ENCODE data around the gene NRXN3. TPM values are rescaled to one million over a fixed set of nuclear protein-coding genes. Genes with fewer than 3 reads are reported as not detected.

NRXN3 gene
- total RNA-seq, 2 donors from 2014 or later, result 1.3 to 2.3 TPM

DNA sequence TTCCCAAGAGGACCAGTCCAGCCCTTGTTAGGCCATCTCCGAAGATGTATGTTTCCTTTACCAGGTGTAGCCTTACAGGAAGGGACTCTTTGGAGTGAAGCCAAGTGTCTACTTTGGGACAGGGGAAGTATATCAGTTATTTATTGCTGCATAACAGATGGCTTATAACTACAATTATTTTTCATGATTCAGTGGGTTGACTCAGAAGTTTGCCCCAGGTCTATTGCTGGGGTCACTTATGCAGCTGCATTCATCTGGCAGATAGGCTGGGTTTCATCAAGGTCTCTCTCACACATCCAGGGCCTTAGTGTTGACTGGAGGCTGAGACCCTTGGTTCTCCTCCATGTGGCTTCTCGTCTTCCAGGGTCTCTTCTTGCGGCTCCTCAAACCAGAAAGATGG is 170.1 kb downstream of the NRXN3 start:
- ATAC-seq, result no peak
- DNase-seq, result no peak
- TF ChIP-seq, protein P1, sequence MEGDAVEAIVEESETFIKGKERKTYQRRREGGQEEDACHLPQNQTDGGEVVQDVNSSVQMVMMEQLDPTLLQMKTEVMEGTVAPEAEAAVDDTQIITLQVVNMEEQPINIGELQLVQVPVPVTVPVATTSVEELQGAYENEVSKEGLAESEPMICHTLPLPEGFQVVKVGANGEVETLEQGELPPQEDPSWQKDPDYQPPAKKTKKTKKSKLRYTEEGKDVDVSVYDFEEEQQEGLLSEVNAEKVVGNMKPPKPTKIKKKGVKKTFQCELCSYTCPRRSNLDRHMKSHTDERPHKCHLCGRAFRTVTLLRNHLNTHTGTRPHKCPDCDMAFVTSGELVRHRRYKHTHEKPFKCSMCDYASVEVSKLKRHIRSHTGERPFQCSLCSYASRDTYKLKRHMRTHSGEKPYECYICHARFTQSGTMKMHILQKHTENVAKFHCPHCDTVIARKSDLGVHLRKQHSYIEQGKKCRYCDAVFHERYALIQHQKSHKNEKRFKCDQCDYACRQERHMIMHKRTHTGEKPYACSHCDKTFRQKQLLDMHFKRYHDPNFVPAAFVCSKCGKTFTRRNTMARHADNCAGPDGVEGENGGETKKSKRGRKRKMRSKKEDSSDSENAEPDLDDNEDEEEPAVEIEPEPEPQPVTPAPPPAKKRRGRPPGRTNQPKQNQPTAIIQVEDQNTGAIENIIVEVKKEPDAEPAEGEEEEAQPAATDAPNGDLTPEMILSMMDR (IDR thresholded peaks at IDR 0.05), result no peak
- no peak for TF ChIP-seq POLR2A (IDR thresholded peaks at IDR 0.05)
- no peak overlapping the region for H3K27ac ChIP-seq
- no peaks in the 10 kb centered on the region for H3K27me3 ChIP-seq
- intact Hi-C loops (cut with DNase I), result no loop called here
- no peaks in the 10 kb centered on the region for H3K36me3 ChIP-seq (replicated peaks in 1 of 2; ENCODE audit: insufficient read depth in 1 of 2, low read depth in 2 of 2)
- no peak overlapping the region for H3K4me3 ChIP-seq
- no peaks in the 10 kb centered on the region for H3K9me3 ChIP-seq
- H3K4me1 ChIP-seq, result no peaks in the 10 kb centered on the region
- WGBS, 2 donors, result 70 to 80% methylated on average over 3 of the region's 3 CpGs

DNA sequence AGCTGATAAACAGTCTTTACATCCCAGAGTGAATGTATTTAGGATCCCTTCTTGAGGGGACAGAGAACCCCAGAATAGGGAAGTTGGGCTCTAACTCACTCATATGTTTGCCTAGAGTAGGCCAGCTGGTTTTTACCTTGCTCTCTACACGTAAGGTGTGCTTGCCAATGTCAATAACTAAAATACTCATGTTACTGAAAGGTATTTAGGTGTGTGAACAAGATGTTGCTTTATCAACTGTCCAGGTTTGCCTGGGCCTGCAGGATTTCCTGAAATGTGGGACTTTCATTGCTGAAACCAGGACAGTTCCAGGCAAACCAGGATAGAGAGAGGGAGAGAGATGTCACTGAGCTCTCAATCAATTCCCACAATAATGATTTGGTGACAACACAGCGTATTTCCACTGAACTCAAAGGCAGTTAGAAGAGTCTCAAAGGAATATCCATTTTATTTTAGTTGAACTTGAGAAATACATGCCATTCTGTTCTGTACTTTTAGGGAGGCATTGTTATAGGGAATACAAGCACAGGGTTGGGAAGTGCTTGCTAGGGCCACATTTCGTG is 171.7 kb downstream of the NRXN3 start:
- TF ChIP-seq, protein P1 (IDR thresholded peaks at IDR 0.05), result no peak
- no peak for TF ChIP-seq POLR2A (IDR thresholded peaks at IDR 0.05)
- ATAC-seq (no peak), DNase-seq (no peak)
- intact Hi-C loops (cut with DNase I), result no loop called here
- 58 to 62% methylated on average over 3 of the region's 3 CpGs for WGBS, 2 donors
- no peaks in the 10 kb centered on the region for H3K4me1 ChIP-seq
- no peaks in the 10 kb centered on the region for H3K27me3 ChIP-seq
- no peaks in the 10 kb centered on the region for H3K36me3 ChIP-seq (replicated peaks in 1 of 2; ENCODE audit: insufficient read depth in 1 of 2, low read depth in 2 of 2)
- H3K27ac ChIP-seq, result no peak overlapping the region
- no peak overlapping the region for H3K4me3 ChIP-seq
- H3K9me3 ChIP-seq, result no peaks in the 10 kb centered on the region

DNA sequence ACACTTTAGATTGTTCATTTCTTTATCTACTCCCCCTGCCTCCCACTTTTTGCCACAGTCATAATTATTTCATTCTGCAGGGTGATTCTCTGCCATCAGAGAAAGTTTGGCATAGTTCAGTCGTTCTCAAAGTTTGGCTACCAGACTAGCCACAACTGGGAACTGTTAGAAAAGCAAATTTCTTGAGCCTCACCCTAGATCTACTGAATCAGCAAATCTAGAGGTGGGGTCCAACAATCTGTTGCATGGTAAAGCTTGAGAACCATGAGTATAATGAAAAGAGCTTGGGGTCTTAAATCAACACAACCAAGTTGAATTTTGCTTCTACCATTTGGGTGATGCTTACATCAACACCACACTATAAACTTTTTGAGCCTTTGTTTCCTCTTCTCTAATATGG is 172.7 kb downstream of the NRXN3 start:
- no peaks in the 10 kb centered on the region for H3K27me3 ChIP-seq
- no peak for TF ChIP-seq POLR2A (IDR thresholded peaks at IDR 0.05)
- TF ChIP-seq, protein P1 (IDR thresholded peaks at IDR 0.05), result no peak
- no peaks in the 10 kb centered on the region for H3K4me1 ChIP-seq
- no peak overlapping the region for H3K27ac ChIP-seq
- ATAC-seq (no peak), DNase-seq (no peak)
- intact Hi-C loops (cut with DNase I), result no loop called here
- no peaks in the 10 kb centered on the region for H3K36me3 ChIP-seq (replicated peaks in 1 of 2; ENCODE audit: insufficient read depth in 1 of 2, low read depth in 2 of 2)
- no peaks in the 10 kb centered on the region for H3K9me3 ChIP-seq
- 49 to 56% methylated on average over 1 of the region's 1 CpG for WGBS, 2 donors
- H3K4me3 ChIP-seq, result no peak overlapping the region

DNA sequence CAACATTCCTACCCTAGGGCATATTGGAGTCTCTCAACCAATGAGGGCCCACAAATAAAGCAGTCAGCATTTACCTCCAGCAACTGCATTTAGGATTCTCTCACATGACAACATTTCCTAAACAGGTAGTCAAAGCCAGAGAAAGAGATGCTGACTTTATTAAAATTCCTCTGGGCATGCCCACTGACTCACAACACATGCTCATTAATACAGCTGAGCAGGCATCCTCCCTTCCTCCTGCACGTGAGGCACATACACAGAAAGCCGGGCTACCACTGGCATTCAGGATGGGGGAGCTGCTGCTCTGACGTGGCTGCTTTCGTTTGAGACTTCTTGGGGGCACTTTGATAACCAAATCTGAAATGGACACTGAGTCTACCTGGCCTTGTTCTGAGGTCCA is 174.1 kb downstream of the NRXN3 start:
- intact Hi-C loops (cut with DNase I), result no loop called here
- no peak overlapping the region for H3K4me3 ChIP-seq
- H3K36me3 ChIP-seq (replicated peaks in 1 of 2; ENCODE audit: insufficient read depth in 1 of 2, low read depth in 2 of 2), result no peaks in the 10 kb centered on the region
- no peaks in the 10 kb centered on the region for H3K27me3 ChIP-seq
- 62% methylated on average over 4 of the region's 4 CpGs; no CpG with 5 or more reads in 1 of the 2 donors for WGBS, 2 donors
- no peak for DNase-seq
- H3K9me3 ChIP-seq, result no peaks in the 10 kb centered on the region
- TF ChIP-seq POLR2A (IDR thresholded peaks at IDR 0.05), result no peak
- TF ChIP-seq, protein P1 (IDR thresholded peaks at IDR 0.05), result no peak
- H3K4me1 ChIP-seq, result no peaks in the 10 kb centered on the region
- no peak overlapping the region for H3K27ac ChIP-seq
- ATAC-seq, result no peak

DNA sequence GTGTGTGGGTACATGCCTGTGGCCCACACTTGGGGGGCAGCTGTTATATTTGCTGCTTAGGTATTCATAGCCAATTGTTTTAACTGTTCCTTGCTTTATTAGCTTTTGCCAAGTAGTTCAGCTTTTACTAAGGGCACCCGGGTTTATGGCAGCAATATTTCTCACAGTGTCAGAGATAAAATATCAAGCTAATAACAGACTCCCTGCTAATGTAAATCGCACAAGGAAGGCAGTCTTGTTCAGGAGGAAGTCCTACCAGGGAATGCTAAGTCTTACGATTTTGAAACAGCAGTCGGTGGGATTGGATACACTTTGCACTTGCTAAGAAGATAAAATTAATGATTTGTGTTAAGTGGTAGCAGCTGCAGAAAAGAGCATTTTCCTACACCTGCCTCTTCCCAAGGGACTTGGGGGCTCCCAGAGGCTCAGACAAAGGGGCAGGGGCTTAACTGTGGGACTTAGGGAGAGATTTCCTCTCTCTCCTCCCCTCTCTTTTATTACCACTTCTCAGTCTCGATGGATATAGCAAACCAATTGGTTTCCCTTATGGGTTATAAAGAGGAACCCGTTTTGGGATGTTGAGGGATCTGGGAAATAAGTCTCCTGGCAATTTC is 175.1 kb downstream of the NRXN3 start:
- intact Hi-C loops (cut with DNase I), result no loop called here
- TF ChIP-seq, protein P1 (IDR thresholded peaks at IDR 0.05), result no peak
- TF ChIP-seq POLR2A (IDR thresholded peaks at IDR 0.05), result no peak
- H3K36me3 ChIP-seq (replicated peaks in 1 of 2; ENCODE audit: insufficient read depth in 1 of 2, low read depth in 2 of 2), result no peaks in the 10 kb centered on the region
- H3K9me3 ChIP-seq, result no peaks in the 10 kb centered on the region
- no peak overlapping the region for H3K4me3 ChIP-seq
- DNase-seq, result no peak
- no peaks in the 10 kb centered on the region for H3K4me1 ChIP-seq
- ATAC-seq, result no peak
- no peak overlapping the region for H3K27ac ChIP-seq
- H3K27me3 ChIP-seq, result no peaks in the 10 kb centered on the region
- WGBS, 2 donors, result 44 to 52% methylated on average over 6 of the region's 6 CpGs

Data from body of pancreas (tissue), 4 donors.